Measurements from ENCODE around the gene MEG3. TPM values are rescaled to one million over a fixed set of nuclear protein-coding genes. Genes with fewer than 3 reads are reported as not detected.

MEG3 gene
- total and polyA plus RNA-seq, 2 of the 8 experiments (the other 6 are each of a cell fraction or from before 2014, with no cell fraction given) = 0.17 to 1.1 TPM

- ChIA-PET CTCF (ENCODE audit: partially characterized antibody) (interaction anchor here (0.7 to 2.7 kb wide), 3 partner anchors 16 to 223 kb away, joined by 3 to 10 read pairs (median 3); no protein-coding TSS in a partner anchor), POLR2A (ENCODE audit: partially characterized antibody) (no interaction called here)
- H2AFZ ChIP-seq (ENCODE audit: low read length) = no peak overlapping the region
- no peak for FAIRE-seq
- H3K4me3 ChIP-seq (ENCODE audit: extremely low read depth in 1 of 4, insufficient read depth in 2 of 4, low read depth in 3 of 4, low read length in 4 of 4) = no peak overlapping the region
- no peak overlapping the region for H3K56ac ChIP-seq (replicated peaks; ENCODE audit: insufficient read length, low read depth, low read length)
- no peak overlapping the region for H2BK20ac ChIP-seq (ENCODE audit: low read length)
- H3K9ac ChIP-seq (replicated peaks in 1 of 4; ENCODE audit: extremely low read depth in 1 of 4, low read depth in 3 of 4, low read length in 3 of 4) = no peak overlapping the region
- no peak overlapping the region for H2AK5ac ChIP-seq (ENCODE audit: low read depth, low read length)
- no peak overlapping the region for H3K4ac ChIP-seq (replicated peaks; ENCODE audit: insufficient read length, low read depth, low read length)
- no peak overlapping the region for H3K27ac ChIP-seq (ENCODE audit: low read depth, low read length)
- no peak overlapping the region for H2BK120ac ChIP-seq (replicated peaks; ENCODE audit: low read depth, low read length)
- H3K27me3 ChIP-seq (replicated peaks in 1 of 4; ENCODE audit: control insufficient read depth in 3 of 4, extremely low read depth in 1 of 4, insufficient read depth in 3 of 4, low read length in 3 of 4) = no peaks in the 10 kb centered on the region; a peak in 2 of 7 replicates
- no peaks in the 10 kb centered on the region for H3K79me1 ChIP-seq (ENCODE audit: low read depth, low read length)
- H4K8ac ChIP-seq (ENCODE audit: extremely low read depth, insufficient read depth, low read length) = no peak overlapping the region
- H4K91ac ChIP-seq (replicated peaks; ENCODE audit: insufficient read length, low read length) = no peak overlapping the region
- no peak for DNase-seq (ENCODE audit: low read depth in 1 of 2, low spot score in 2 of 2)
- H3K4me1 ChIP-seq (replicated peaks in 1 of 4; ENCODE audit: control insufficient read depth in 3 of 4, insufficient read depth in 4 of 4, low read length in 3 of 4) = no peaks in the 10 kb centered on the region; a peak in 2 of 7 replicates
- H3K18ac ChIP-seq (ENCODE audit: extremely low read depth, low read length) = no peak overlapping the region
- no peak overlapping the region for H4K5ac ChIP-seq (ENCODE audit: insufficient read length, low read depth, low read length)
- peaks cover 0 to 15% of the 10 kb centered on the region in 2 experiments; a peak in 1 of 4 replicates for H3K9me3 ChIP-seq (ENCODE audit: insufficient read depth in 2 of 2, low read depth in 1 of 2, low read length in 1 of 2)
- no peak overlapping the region for H3K23ac ChIP-seq (ENCODE audit: insufficient read length)
- no peaks in the 10 kb centered on the region for H3K23me2 ChIP-seq (ENCODE audit: low read depth, low read length)
- H4K20me1 ChIP-seq (replicated peaks in 1 of 2; ENCODE audit: control insufficient read depth in 1 of 2, insufficient read depth in 2 of 2, low read length in 2 of 2) = no peaks in the 10 kb centered on the region
- H3K14ac ChIP-seq (ENCODE audit: insufficient read length) = no peak overlapping the region
- WGBS, 2 experiments (ENCODE audit: extremely low coverage in 1 of 2, insufficient coverage in 1 of 2, insufficient read length in 1 of 2, insufficient replicate concordance in 2 of 2, low coverage in 1 of 2, low lambda C conversion rate in 2 of 2, missing lambda C conversion rate in 1 of 2) = 87% methylated on average over 5 of the region's 5 CpGs; no CpG with 5 or more reads in 1 of the 2 experiments
- no peak overlapping the region for H2BK15ac ChIP-seq (ENCODE audit: low read length)
- H3K79me2 ChIP-seq (ENCODE audit: control insufficient read depth in 1 of 2, insufficient read depth in 2 of 2, low read length in 2 of 2) = no peaks in the 10 kb centered on the region
- H3K36me3 ChIP-seq (ENCODE audit: control insufficient read depth in 2 of 4, insufficient read depth in 4 of 4, low read length in 3 of 4) = no peaks in the 10 kb centered on the region; a peak in 1 of 8 replicates
- no peak overlapping the region for H3K4me2 ChIP-seq (ENCODE audit: insufficient read depth in 1 of 2, low read depth in 2 of 2, low read length in 2 of 2)
- no peak overlapping the region for H2BK5ac ChIP-seq (ENCODE audit: low read depth, low read length)
- no peak overlapping the region for H2BK12ac ChIP-seq (ENCODE audit: low read depth, low read length)
- TF ChIP-seq, protein P1, sequence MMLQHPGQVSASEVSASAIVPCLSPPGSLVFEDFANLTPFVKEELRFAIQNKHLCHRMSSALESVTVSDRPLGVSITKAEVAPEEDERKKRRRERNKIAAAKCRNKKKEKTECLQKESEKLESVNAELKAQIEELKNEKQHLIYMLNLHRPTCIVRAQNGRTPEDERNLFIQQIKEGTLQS (IDR thresholded peaks at IDR 0.05; ENCODE audit: insufficient read depth, low read depth, low read length) = no peak
- TF ChIP-seq GABPA (IDR thresholded peaks at IDR 0.05; ENCODE audit: borderline replicate concordance, insufficient read depth, low read length) (no peak), KDM5A (IDR thresholded peaks at IDR 0.05; ENCODE audit: low read length) (no peak), SIRT6 (IDR thresholded peaks at IDR 0.05; ENCODE audit: low read length) (no peak), RAD21 (IDR thresholded peaks at IDR 0.05 in 1 of 2, conservative IDR thresholded peaks at IDR 0.05 in 1 of 2; ENCODE audit: low read depth in 2 of 2, low read length in 2 of 2) (no peak), ASH2L (IDR thresholded peaks at IDR 0.05; ENCODE audit: low read length) (no peak), ZNF274 (IDR thresholded peaks at IDR 0.05; ENCODE audit: borderline replicate concordance, extremely low read depth, low read length) (no peak)
Measured at GRCh38 chr14:100885617-100886016, 59.7 kb downstream of the MEG3 start.

All from H1 (cell line).